Ishikawa (cell line): ENCODE results near the gene ZNF333.

Experiments
- CEBPB ChIP-seq: IDR thresholded peaks from 2 replicates; pipeline ENCODE4 v1.6.1; 2012
- CREB1 ChIP-seq: IDR thresholded peaks from 2 replicates; pipeline ENCODE4 v1.6.1; 2012; ENCODE audit warnings: low read depth
- EGR1 ChIP-seq: IDR thresholded peaks from 2 replicates; pipeline ENCODE4 v1.6.1; 2012
- EP300 ChIP-seq: IDR thresholded peaks from 2 replicates; pipeline ENCODE4 v1.6.1; 2012; ENCODE audit warnings: borderline replicate concordance
- FOXM1 ChIP-seq: IDR thresholded peaks from 2 replicates; pipeline ENCODE4 v1.6.1; 2012; ENCODE audit warnings: low read depth, borderline replicate concordance
- MAX ChIP-seq: IDR thresholded peaks from 2 replicates; pipeline ENCODE4 v1.6.1; 2012
- NFIC ChIP-seq: IDR thresholded peaks from 2 replicates; pipeline ENCODE4 v1.6.1; 2012
- RAD21 ChIP-seq: IDR thresholded peaks from 2 replicates; pipeline ENCODE4 v1.6.1; 2012; ENCODE audit warnings: low read depth
- REST ChIP-seq: IDR thresholded peaks from 2 replicates; pipeline ENCODE4 v1.6.1; 2012; ENCODE audit warnings: low read depth, mild to moderate bottlenecking
- TAF1 ChIP-seq: IDR thresholded peaks from 2 replicates; pipeline ENCODE4 v1.6.1; 2012; ENCODE audit warnings: low read depth, mild to moderate bottlenecking
- TCF12 ChIP-seq: IDR thresholded peaks from 2 replicates; pipeline ENCODE4 v1.6.1; 2012; ENCODE audit warnings: low read depth
- TEAD4 ChIP-seq: IDR thresholded peaks from 2 replicates; pipeline ENCODE4 v1.6.1; 2012
- USF1 ChIP-seq: IDR thresholded peaks from 2 replicates; pipeline ENCODE4 v1.6.1; 2012
- YY1 ChIP-seq: IDR thresholded peaks from 2 replicates; pipeline ENCODE4 v1.6.1; 2012; ENCODE audit warnings: low read depth
- ZBTB7A ChIP-seq: IDR thresholded peaks from 2 replicates; pipeline ENCODE4 v1.6.1; 2012; ENCODE audit warnings: low read depth

The ZNF333 gene

GRCh38 chr19:14654786-14655560 is 34.9 kb upstream of the ZNF333 start:
- TF ChIP-seq USF1 (no peak), RAD21 (no peak), TEAD4 (no peak), NFIC (no peak), CEBPB (no peak), REST (no peak), YY1 (no peak), MAX (no peak), CREB1 (no peak), ZBTB7A (no peak), TCF12 (no peak), EP300 (no peak), FOXM1 (no peak), TAF1 (no peak), EGR1 (no peak)

GRCh38 chr19:14655726-14656125 is 34.1 kb upstream of the ZNF333 start:
- no peak for TF ChIP-seq MAX
- no peak for TF ChIP-seq CEBPB
- no peak for TF ChIP-seq RAD21

GRCh38 chr19:14659874-14660489 is 29.9 kb upstream of the ZNF333 start:
- TF ChIP-seq RAD21 (no peak), USF1 (no peak), FOXM1 (no peak)

GRCh38 chr19:14661372-14661924 is 28.4 kb upstream of the ZNF333 start:
- TF ChIP-seq REST (no peak), FOXM1 (no peak), CEBPB (no peak), CREB1 (no peak), ZBTB7A (no peak)

- TF ChIP-seq CEBPB (no peak), EP300 (no peak), CREB1 (no peak), ZBTB7A (no peak), EGR1 (no peak), TAF1 (no peak), NFIC (no peak), RAD21 (no peak), YY1 (no peak), MAX (no peak), TCF12 (no peak), FOXM1 (no peak), USF1 (no peak), REST (no peak), TEAD4 (no peak)
Observed at GRCh38 chr19:14669940-14670339, 19.9 kb upstream of the ZNF333 start.
